KMS-11 (cell line): Measurements from ENCODE around the gene BSG.

Source experiments
- H2AFZ ChIP-seq: fragments of 200-600 bp; sonication (generic); 2 replicates; pipeline ENCODE4 v1.6.1; 2016; ENCODE audit warnings: antibody characterized with exemption, mixed run types, low read depth
- H3K27ac ChIP-seq: fragments of 200-600 bp; sonication (generic); 2 replicates; pipeline ENCODE4 v1.6.1; 2016; ENCODE audit warnings: mild to moderate bottlenecking, mixed run types
- H3K27me3 ChIP-seq: fragments of 200-600 bp; sonication (generic); 2 replicates; pipeline ENCODE4 v1.6.1; 2017; ENCODE audit warnings: mild to moderate bottlenecking, low read depth, mixed run types, moderate library complexity; ENCODE audit not compliant: insufficient read depth
- H3K36me3 ChIP-seq: fragments of 200-600 bp; sonication (generic); 2 replicates; pipeline ENCODE4 v1.6.1; 2017; ENCODE audit warnings: mild to moderate bottlenecking, mixed run types; ENCODE audit not compliant: insufficient read depth
- H3K4me1 ChIP-seq: fragments of 200-600 bp; sonication (generic); 2 replicates; pipeline ENCODE4 v1.6.1; 2016; ENCODE audit warnings: mild to moderate bottlenecking, low read depth, mixed run types; ENCODE audit not compliant: poor library complexity, severe bottlenecking
- H3K4me2 ChIP-seq: fragments of 200-600 bp; sonication (generic); 2 replicates; pipeline ENCODE4 v1.7.0; 2016; ENCODE audit warnings: mild to moderate bottlenecking, mixed run types
- H3K4me3 ChIP-seq: fragments of 200-600 bp; sonication (generic); IDR thresholded peaks from 2 replicates; pipeline ENCODE4 v1.6.1; 2017; ENCODE audit warnings: low read depth, low read length, mixed read lengths; ENCODE audit not compliant: insufficient read depth
- H3K79me2 ChIP-seq: fragments of 200-600 bp; sonication (generic); 2 replicates; pipeline ENCODE4 v1.6.1; 2016; ENCODE audit warnings: low read depth, mixed run types; ENCODE audit not compliant: insufficient read depth
- H3K9ac ChIP-seq: fragments of 200-600 bp; sonication (generic); 2 replicates; pipeline ENCODE4 v1.6.1; 2016; ENCODE audit warnings: mild to moderate bottlenecking, mixed run types
- H4K20me1 ChIP-seq: fragments of 200-600 bp; sonication (generic); 2 replicates; pipeline ENCODE4 v1.6.1; 2016; ENCODE audit warnings: mild to moderate bottlenecking, mixed run types; ENCODE audit not compliant: insufficient read depth
- CTCF ChIP-seq: fragments of 200-600 bp; sonication (generic); conservative IDR thresholded peaks from 2 replicates; pipeline ENCODE4 v1.6.1; 2017; ENCODE audit warnings: low read depth, mild to moderate bottlenecking, antibody characterized with exemption, low read length, moderate library complexity, mixed read lengths

Gene BSG

GRCh38 chr19:591099-591958 is 18.9 kb downstream of the BSG start:
- no peak overlapping the region for H3K27ac ChIP-seq
- no peak for TF ChIP-seq CTCF
- peaks cover 71% of the 10 kb centered on the region for H3K27me3 ChIP-seq
- H3K4me3 ChIP-seq, result no peak overlapping the region
- H4K20me1 ChIP-seq, result no peaks in the 10 kb centered on the region
- no peak overlapping the region for H2AFZ ChIP-seq
- H3K4me1 ChIP-seq, result peaks cover 10% of the 10 kb centered on the region
- no peak overlapping the region for H3K4me2 ChIP-seq
- no peak overlapping the region for H3K9ac ChIP-seq
- H3K79me2 ChIP-seq, result no peaks in the 10 kb centered on the region
- no peaks in the 10 kb centered on the region for H3K36me3 ChIP-seq

- Histone ChIP-seq H3K4me3 (no peak overlapping the region), H4K20me1 (no peaks in the 10 kb centered on the region), H3K4me2 (no peak overlapping the region), H3K9ac (no peak overlapping the region), H2AFZ (no peak overlapping the region), H3K27ac (no peak overlapping the region), H3K4me1 (peaks cover 12% of the 10 kb centered on the region), H3K79me2 (no peaks in the 10 kb centered on the region), H3K27me3 (peaks cover 71% of the 10 kb centered on the region), H3K36me3 (no peaks in the 10 kb centered on the region)
- no peak for TF ChIP-seq CTCF
Observed at GRCh38 chr19:592101-592500, 19.7 kb downstream of the BSG start.

- Histone ChIP-seq H3K4me2 (no peak overlapping the region), H3K4me1 (peaks cover 12% of the 10 kb centered on the region), H2AFZ (no peak overlapping the region), H3K4me3 (no peak overlapping the region), H3K36me3 (no peaks in the 10 kb centered on the region), H3K27me3 (peaks cover 67% of the 10 kb centered on the region), H3K79me2 (no peaks in the 10 kb centered on the region), H3K27ac (no peak overlapping the region), H4K20me1 (no peaks in the 10 kb centered on the region), H3K9ac (no peak overlapping the region)
- no peak for TF ChIP-seq CTCF
Observed at GRCh38 chr19:593055-593454, 20.7 kb downstream of the BSG start.

- no peaks in the 10 kb centered on the region for H3K36me3 ChIP-seq
- H3K9ac ChIP-seq, result no peak overlapping the region
- no peak for TF ChIP-seq CTCF
- peaks cover 63% of the 10 kb centered on the region for H3K27me3 ChIP-seq
- H3K27ac ChIP-seq, result no peak overlapping the region
- no peaks in the 10 kb centered on the region for H3K79me2 ChIP-seq
- peaks cover 7% of the 10 kb centered on the region for H3K4me1 ChIP-seq
- no peak overlapping the region for H2AFZ ChIP-seq
- H3K4me3 ChIP-seq, result no peak overlapping the region
- H4K20me1 ChIP-seq, result no peaks in the 10 kb centered on the region
- H3K4me2 ChIP-seq, result no peak overlapping the region
Observed at GRCh38 chr19:593505-593904, 21.1 kb downstream of the BSG start.
